HCT116 (cell line): ENCODE measurements around the gene RNF138. TPM values are rescaled to one million over a fixed set of nuclear protein-coding genes. Genes with fewer than 3 reads are reported as not detected.

Experiments used
- ATAC-seq: fragments of 200-7000 bp; cut with Tn5 transposase; 2 replicates; pipeline ENCODE4 v1.9.1; 2020; ENCODE audit warnings: mild to moderate bottlenecking, moderate library complexity
- BruUV-seq: library from RNA; stranded (reverse); fragments of 400-500 nt; replicated peaks from 2 replicates; lab custom pipeline; 2021; lab: Mats Ljungman, UMichigan
- CTCF ChIA-PET: fragments of 300-600 bp; sonication (Branson Sonifier 250); formaldehyde crosslinking; loops from one replicate; lab custom pipeline; 2021; ENCODE audit warnings: antibody characterized with exemption; lab: Charles Lee
- POLR2A ChIA-PET: fragments of 300-600, 350-600 bp; sonication (Branson Sonifier 250); formaldehyde crosslinking; loops from one replicate; lab custom pipeline; 2021; ENCODE audit warnings: antibody characterized with exemption; lab: Charles Lee
- RAD21 ChIA-PET, 2 experiments: fragments of 300-600 bp; sonication (Branson Sonifier 250); formaldehyde crosslinking; loops; one replicate each; lab custom pipeline; 2023; ENCODE audit warnings: low total read pairs in 2 of 2; ENCODE audit not compliant: uncharacterized antibody in 2 of 2, unreplicated experiment in 2 of 2, low non-redundant PET in 1 of 2; lab: Charles Lee
- DNase-seq: peaks from one replicate; pipeline ENCODE4 v3.0.0-alpha.2; 2010; ENCODE audit warnings: low read depth, low spot score
- H2AFZ ChIP-seq: fragments of 200-600 bp; shearing (Covaris generic), sonication (generic); 2 replicates; pipeline ENCODE4 v1.6.1; 2017; ENCODE audit warnings: low read depth, mixed run types, mixed read lengths, antibody characterized with exemption, low read length; ENCODE audit not compliant: poor library complexity, severe bottlenecking
- H3K27ac ChIP-seq: 2 replicates; pipeline ENCODE4 v1.5.1; 2012; ENCODE audit warnings: low read depth, low read length
- H3K27me3 ChIP-seq: fragments of 200-600 bp; sonication (generic); 2 replicates; pipeline ENCODE4 v1.6.1; 2016; ENCODE audit warnings: mixed run types, low read length, mixed read lengths; ENCODE audit not compliant: insufficient read depth
- H3K36me3 ChIP-seq, 2 experiments: fragments of 200-500 bp in 1 of 2; fragments of 200-600 bp in 1 of 2; sonication (Bioruptor generic) in 1 of 2; sonication (generic) in 1 of 2; 2 replicates each; pipeline versions ENCODE4 v1.5.1 to v1.6.1; 2014 to 2016; ENCODE audit warnings: low read length in 2 of 2, inconsistent platforms in 1 of 2, mixed read lengths in 1 of 2, mixed run types in 1 of 2; ENCODE audit not compliant: insufficient read depth in 2 of 2, control insufficient read depth in 1 of 2
- H3K4me1 ChIP-seq, 2 experiments: fragments of 200-600 bp in 1 of 2; sonication (generic) in 1 of 2; 2 replicates each; pipeline versions ENCODE4 v1.5.1 to v1.6.1; 2012 to 2017; ENCODE audit warnings: low read length in 2 of 2, inconsistent platforms in 1 of 2, mild to moderate bottlenecking in 1 of 2, mixed read lengths in 1 of 2, mixed run types in 1 of 2, moderate library complexity in 1 of 2; ENCODE audit not compliant: insufficient read depth in 2 of 2, control insufficient read depth in 1 of 2
- H3K4me2 ChIP-seq: fragments of 200-600 bp; sonication (generic); 2 replicates; pipeline ENCODE4 v1.6.1; 2017; ENCODE audit warnings: mixed run types, low read length, mixed read lengths
- H3K4me3 ChIP-seq, 2 experiments: fragments of 200-600 bp in 1 of 2; sonication (generic) in 1 of 2; replicated peaks in 1 of 2; 2 replicates each; pipeline ENCODE4 v1.5.1; 2011 to 2016; ENCODE audit warnings: low read length in 2 of 2, control low read depth in 1 of 2, low read depth in 1 of 2, mild to moderate bottlenecking in 1 of 2, mixed read lengths in 1 of 2, mixed run types in 1 of 2
- H3K79me2 ChIP-seq: fragments of 200-600 bp; sonication (generic); 2 replicates; pipeline ENCODE4 v1.6.1; 2017; ENCODE audit warnings: mild to moderate bottlenecking, mixed run types, low read length, moderate library complexity, mixed read lengths; ENCODE audit not compliant: insufficient read depth
- H3K9ac ChIP-seq: fragments of 200-600 bp; sonication (generic); 2 replicates; pipeline ENCODE4 v1.6.1; 2016; ENCODE audit warnings: low read length, mixed read lengths
- H3K9me2 ChIP-seq: fragments of 200-600 bp; sonication (generic), shearing (Covaris generic); 2 replicates; pipeline ENCODE4 v1.6.1; 2017; ENCODE audit warnings: mixed run types, mild to moderate bottlenecking, moderate library complexity; ENCODE audit not compliant: insufficient read depth
- H3K9me3 ChIP-seq, 2 experiments: fragments of 200-500 bp in 1 of 2; fragments of 200-600 bp in 1 of 2; sonication (Bioruptor generic) in 1 of 2; sonication (generic) in 1 of 2; 2 replicates each; pipeline ENCODE4 v1.6.1; 2014 to 2017; ENCODE audit warnings: low read length in 2 of 2, mixed read lengths in 2 of 2, inconsistent platforms in 1 of 2, low read depth in 1 of 2, mild to moderate bottlenecking in 1 of 2, mixed run types in 1 of 2, moderate library complexity in 1 of 2; ENCODE audit not compliant: control insufficient read depth in 1 of 2, insufficient read depth in 1 of 2
- H4K20me1 ChIP-seq: fragments of 200-600 bp; sonication (generic), shearing (Covaris generic); 2 replicates; pipeline ENCODE4 v1.6.1; 2017; ENCODE audit warnings: mixed run types, mild to moderate bottlenecking, moderate library complexity; ENCODE audit not compliant: insufficient read depth
- CBX3 ChIP-seq: IDR thresholded peaks from 2 replicates; pipeline ENCODE4 v1.6.1; 2012; ENCODE audit warnings: low read depth
- CEBPB ChIP-seq: IDR thresholded peaks from 2 replicates; pipeline ENCODE4 v1.6.1; 2012; ENCODE audit warnings: low read depth
- ELF1 ChIP-seq: IDR thresholded peaks from 2 replicates; pipeline ENCODE4 v1.6.1; 2012; ENCODE audit warnings: low read depth, borderline replicate concordance
- EZH2 ChIP-seq: fragments of 200-600 bp; sonication (generic); IDR thresholded peaks from 2 replicates; pipeline ENCODE4 v1.6.1; 2017; ENCODE audit warnings: antibody characterized with exemption, mixed run types
- FOSL1 ChIP-seq: IDR thresholded peaks from 2 replicates; pipeline ENCODE4 v1.6.1; 2012; ENCODE audit warnings: low read depth
- MAX ChIP-seq: IDR thresholded peaks from 2 replicates; pipeline ENCODE4 v1.6.1; 2012
- POLR2A ChIP-seq: IDR thresholded peaks from 2 replicates; pipeline ENCODE4 v1.7.0; 2011; ENCODE audit warnings: borderline replicate concordance; ENCODE audit not compliant: insufficient read depth, insufficient read length; ENCODE audit errors: extremely low read depth
- POLR2AphosphoS5 ChIP-seq: IDR thresholded peaks from 2 replicates; pipeline ENCODE4 v1.6.1; 2011; ENCODE audit warnings: mild to moderate bottlenecking, low read depth, low read length, moderate library complexity
- RAD21 ChIP-seq: IDR thresholded peaks from 2 replicates; pipeline ENCODE4 v1.6.1; 2012; ENCODE audit warnings: low read depth, mild to moderate bottlenecking
- REST ChIP-seq: IDR thresholded peaks from 2 replicates; pipeline ENCODE4 v1.6.1; 2012; ENCODE audit warnings: low read depth
- SRF ChIP-seq: IDR thresholded peaks from 2 replicates; pipeline ENCODE4 v1.6.1; 2012; ENCODE audit warnings: low read depth
- TCF7L2 ChIP-seq: IDR thresholded peaks from 2 replicates; pipeline ENCODE4 v1.7.0; 2011; ENCODE audit warnings: borderline replicate concordance, inconsistent platforms; ENCODE audit not compliant: insufficient read depth, insufficient read length; ENCODE audit errors: extremely low read depth
- ZBTB33 ChIP-seq: IDR thresholded peaks from 2 replicates; pipeline ENCODE4 v1.6.1; 2011; ENCODE audit warnings: mild to moderate bottlenecking, low read length, moderate library complexity; ENCODE audit not compliant: insufficient replicate concordance; ENCODE audit errors: extremely low read depth
- ZFX ChIP-seq: fragments of 450-650 bp; IDR thresholded peaks from 2 replicates; pipeline ENCODE4 v1.6.1; 2017
- intact Hi-C: fragments of 100-400 bp; cut with micrococcal nuclease; formaldehyde crosslinking; loops from 2 replicates; pipeline ENCODE4 v1.10.0; 2022
- total RNA-seq: library from RNA; stranded (reverse); gene quantifications from one replicate; pipeline ENCODE4 v1.2.1, GENCODE V29; 2021; ENCODE audit not compliant: unreplicated experiment

Gene RNF138
- total RNA-seq, 1 experiment from 2014 or later: 72.5 TPM

GRCh38 chr18:32156855-32157254 is 65.2 kb downstream of the RNF138 start:
- no peak overlapping the region for H3K9ac ChIP-seq
- H2AFZ ChIP-seq: no peak overlapping the region
- CTCF ChIA-PET: interaction anchor here (1.7 to 4.1 kb wide), 2 partner anchors 395 to 601 kb away, joined by 7 to 87 read pairs; no protein-coding TSS in a partner anchor
- intact Hi-C loops: loop anchor here (5.0 to 10.0 kb wide), 3 partner anchors 115 to 778 kb away; partner anchors contain the start of gene GAREM1
- H3K36me3 ChIP-seq: no peaks in the 10 kb centered on the region
- RAD21 ChIA-PET: interaction anchor here in 1 of 2 experiments (1.3 to 1.7 kb wide), 2 partner anchors 115 to 601 kb away, joined by 3 to 5 read pairs; no protein-coding TSS in a partner anchor
- no TSS peak for BruUV-seq
- no peak overlapping the region for H3K27ac ChIP-seq
- H3K79me2 ChIP-seq: no peaks in the 10 kb centered on the region
- no peaks in the 10 kb centered on the region for H3K9me3 ChIP-seq
- peaks cover 4 to 16% of the 10 kb centered on the region in 2 experiments; a peak in 3 of 4 replicates for H3K4me1 ChIP-seq
- POLR2A ChIA-PET: no interaction called here
- H3K9me2 ChIP-seq: no peaks in the 10 kb centered on the region
- no peak for TF ChIP-seq FOSL1
- no peak for TF ChIP-seq POLR2AphosphoS5
- no peak for TF ChIP-seq RAD21
- TF ChIP-seq CEBPB: no peak
- no peak for TF ChIP-seq TCF7L2
- no peak for TF ChIP-seq CBX3
- no peak for TF ChIP-seq POLR2A
- no peak for TF ChIP-seq SRF
- TF ChIP-seq MAX: no peak
- no peak for TF ChIP-seq ELF1
- DNase-seq (no peak), ATAC-seq (no peak)
- H3K4me3 ChIP-seq: no peak overlapping the region
- no peaks in the 10 kb centered on the region for H4K20me1 ChIP-seq
- no peak overlapping the region for H3K4me2 ChIP-seq
- no peaks in the 10 kb centered on the region for H3K27me3 ChIP-seq

- ATAC-seq (peak; percentile 47), DNase-seq (no peak)
- ChIA-PET CTCF (interaction anchor here (0.6 to 4.1 kb wide), 14 partner anchors 9 to 601 kb away, joined by 3 to 87 read pairs (median 6); partner anchors contain the start of gene GAREM1), POLR2A (interaction anchor here (0.7 kb wide), 1 partner anchor 395 kb away, joined by 3 read pairs; no protein-coding TSS in a partner anchor), RAD21 (interaction anchor here (0.5 to 1.7 kb wide), 8 partner anchors 114 to 602 kb away, joined by 3 to 13 read pairs (median 4); partner anchors contain the start of gene GAREM1 (in 1 of the 2))
- no peaks in the 10 kb centered on the region for H4K20me1 ChIP-seq
- no peak overlapping the region for H3K27ac ChIP-seq
- intact Hi-C loops: loop anchor here (5.0 to 10.0 kb wide), 3 partner anchors 115 to 777 kb away; partner anchors contain the start of gene GAREM1
- no peaks in the 10 kb centered on the region for H3K9me2 ChIP-seq
- H3K4me2 ChIP-seq: peak overlapping the region; percentile 67
- BruUV-seq: no TSS peak
- no peaks in the 10 kb centered on the region for H3K36me3 ChIP-seq
- H2AFZ ChIP-seq: peak overlapping the region; percentile 86
- no peaks in the 10 kb centered on the region for H3K27me3 ChIP-seq
- peaks cover 4 to 16% of the 10 kb centered on the region in 2 experiments; a peak in 3 of 4 replicates for H3K4me1 ChIP-seq
- no peaks in the 10 kb centered on the region for H3K9me3 ChIP-seq
- no peak overlapping the region for H3K9ac ChIP-seq
- H3K4me3 ChIP-seq: 0 out of 4 replicates have a peak overlapping the region, but pooled peaks of 1 of the 2 experiments have one; percentile 20
- no peaks in the 10 kb centered on the region for H3K79me2 ChIP-seq
- TF ChIP-seq MAX (no peak), CEBPB (no peak), ZFX (no peak), ELF1 (no peak), EZH2 (no peak), REST (no peak), ZBTB33 (no peak), POLR2A (no peak)
Observed at GRCh38 chr18:32157580-32157979, 65.9 kb downstream of the RNF138 start.
